WTC11 (cell line): ENCODE results near the gene IQCF2.

Source experiments
- CTCF ChIP-seq: fragments of 200-600 bp; IDR thresholded peaks from 2 replicates; pipeline ENCODE4 v1.8.0; 2022; ENCODE audit warnings: antibody characterized with exemption
- E2F1 ChIP-seq: sonication (generic); formaldehyde crosslinking; IDR thresholded peaks from 2 replicates; pipeline ENCODE4 v1.8.0; 2022; ENCODE audit warnings: mild to moderate bottlenecking, missing genetic modification reagents
- FOXP4 ChIP-seq: sonication (generic); formaldehyde crosslinking; IDR thresholded peaks from 2 replicates; pipeline ENCODE4 v1.8.0; 2022; ENCODE audit warnings: mild to moderate bottlenecking, missing genetic modification reagents
- HMGA2 ChIP-seq: fragments of 250-450 bp; sonication (Bioruptor Pico); IDR thresholded peaks from 2 replicates; pipeline ENCODE4 v1.4.0; 2021; ENCODE audit warnings: mild to moderate bottlenecking, moderate library complexity
- MAX ChIP-seq: sonication (generic); formaldehyde crosslinking; IDR thresholded peaks from 2 replicates; pipeline ENCODE4 v1.8.0; 2022; ENCODE audit warnings: mild to moderate bottlenecking, missing genetic modification reagents
- NFE2L1 ChIP-seq: sonication (generic); formaldehyde crosslinking; IDR thresholded peaks from 2 replicates; pipeline ENCODE4 v1.8.1; 2023; ENCODE audit warnings: missing genetic modification reagents
- TEAD4 ChIP-seq: sonication (generic); formaldehyde crosslinking; IDR thresholded peaks from 2 replicates; pipeline ENCODE4 v1.8.0; 2022; ENCODE audit warnings: mild to moderate bottlenecking, missing genetic modification reagents

- TF ChIP-seq HMGA2 (CRISPR knock-in tag) (no peak), E2F1 (CRISPR knock-in tag) (no peak), TEAD4 (CRISPR knock-in tag) (no peak), FOXP4 (CRISPR knock-in tag) (no peak), MAX (CRISPR knock-in tag) (no peak), NFE2L1 (CRISPR knock-in tag) (no peak), CTCF (no peak)
Observed at GRCh38 chr3:51814034-51814433, 47.4 kb upstream of the IQCF2 start.
